ENCODE results near the gene PIK3CG. TPM values are rescaled to one million over a fixed set of nuclear protein-coding genes. Genes with fewer than 3 reads are reported as not detected.

Gene PIK3CG
- total RNA-seq, 6 donors from 2014 or later, result 7.1 to 21.9 (median 10.1) TPM

DNA sequence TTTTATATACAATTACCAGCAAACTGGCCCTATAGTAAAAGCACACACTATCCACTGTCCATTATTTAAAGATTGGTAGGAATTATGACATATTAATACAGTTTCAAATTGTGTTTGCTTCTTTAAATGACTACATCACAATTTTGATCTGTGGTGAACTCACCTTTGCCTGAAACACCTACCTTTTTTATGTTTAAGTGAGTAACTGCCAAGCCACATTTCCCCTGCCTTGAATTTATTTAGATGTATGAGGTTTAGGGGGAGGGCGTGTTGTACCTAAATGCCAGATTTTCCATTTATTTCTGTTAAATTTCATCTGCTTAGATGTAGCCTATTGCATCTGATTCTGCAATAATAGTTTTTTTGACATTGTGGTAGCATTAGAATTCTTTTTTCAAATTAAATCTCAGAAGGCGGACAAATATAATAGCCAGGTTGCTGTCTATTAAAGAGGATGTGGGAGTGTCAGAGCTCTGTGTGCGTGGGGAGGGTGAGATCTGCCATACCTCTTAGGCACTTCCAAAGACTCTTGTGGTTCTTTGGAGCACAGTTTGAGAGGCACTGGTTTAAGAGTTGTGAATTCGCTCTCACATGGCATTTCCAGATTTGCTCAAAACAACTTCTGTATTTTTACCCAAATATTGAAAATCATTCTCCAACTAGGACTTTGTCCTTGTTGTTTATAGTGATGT, 13.8 kb downstream of the PIK3CG start:
- Histone ChIP-seq H3K4me1 (no peaks in the 10 kb centered on the region), H3K9me3 (no peaks in the 10 kb centered on the region), H3K27ac (no peak overlapping the region), H3K36me3 (peaks cover 0 to 3% (median 0%) of the 10 kb centered on the region in 4 donors), H3K27me3 (no peaks in the 10 kb centered on the region), H3K4me3 (no peak overlapping the region)
- 87 to 93% methylated on average over 4 of the region's 4 CpGs for WGBS, 2 donors
- ATAC-seq (ENCODE audit: low FRiP score in 2 of 2) (no peak), DNase-seq (no peak)
- TF ChIP-seq EP300 (IDR thresholded peaks at IDR 0.05) (no peak), POLR2AphosphoS5 (IDR thresholded peaks at IDR 0.05) (no peak)

DNA sequence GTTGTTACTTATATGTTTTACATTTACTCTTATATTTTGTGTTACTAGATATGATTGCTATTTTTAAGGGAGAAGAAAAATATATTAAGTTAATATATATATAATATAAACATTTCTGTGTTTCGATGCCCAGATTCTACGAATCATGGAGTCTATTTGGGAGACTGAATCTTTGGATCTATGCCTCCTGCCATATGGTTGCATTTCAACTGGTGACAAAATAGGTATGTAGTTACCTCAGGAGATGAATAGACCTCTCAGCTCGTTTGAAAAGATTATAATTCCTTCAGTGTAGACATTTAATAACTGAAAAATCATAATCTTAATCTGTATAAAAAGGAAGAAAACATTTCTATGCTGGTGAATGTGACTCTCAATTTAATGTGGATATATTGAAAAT, 16.9 kb downstream of the PIK3CG start:
- DNase-seq (no peak), ATAC-seq (ENCODE audit: low FRiP score in 2 of 2) (no peak)
- TF ChIP-seq EP300 (IDR thresholded peaks at IDR 0.05), result no peak
- no peaks in the 10 kb centered on the region for H3K9me3 ChIP-seq
- H3K36me3 ChIP-seq, result peaks cover 0 to 6% (median 2%) of the 10 kb centered on the region in 4 donors
- H3K4me1 ChIP-seq, result no peaks in the 10 kb centered on the region
- no peak overlapping the region for H3K27ac ChIP-seq
- no peaks in the 10 kb centered on the region for H3K27me3 ChIP-seq
- H3K4me3 ChIP-seq, result no peak overlapping the region
- 76 to 85% methylated on average over 3 of the region's 3 CpGs for WGBS, 2 donors

DNA sequence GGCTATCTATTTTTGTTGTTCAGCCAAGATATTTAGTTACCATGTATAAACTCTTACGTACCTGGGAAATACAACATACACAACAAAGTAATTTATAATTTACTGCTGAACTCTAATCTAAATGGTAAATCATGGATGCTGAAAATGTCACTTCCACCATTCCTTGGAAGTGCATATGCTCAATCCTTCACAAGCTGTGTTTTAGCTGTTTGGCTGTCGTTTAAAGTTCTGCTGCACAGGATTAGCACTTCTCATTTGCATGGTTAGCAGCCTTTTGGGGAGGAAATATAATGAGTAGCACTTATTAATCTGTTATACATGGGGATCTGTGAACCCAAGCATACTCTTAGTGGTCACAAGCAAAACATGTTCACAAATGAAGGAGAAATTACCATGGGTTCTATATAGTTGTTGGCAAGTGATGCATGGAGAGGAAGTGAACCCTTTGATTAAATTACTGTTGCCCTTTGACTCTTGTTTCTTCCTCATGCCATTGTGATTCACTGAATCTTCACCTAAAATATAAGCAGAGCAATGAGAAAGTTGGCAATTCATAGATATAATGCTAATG, 18.5 kb downstream of the PIK3CG start:
- no peaks in the 10 kb centered on the region for H3K27me3 ChIP-seq
- WGBS, 2 donors, result 79 to 90% methylated on average over 2 of the region's 2 CpGs
- H3K36me3 ChIP-seq, result peaks cover 0 to 6% (median 2%) of the 10 kb centered on the region in 4 donors
- no peak overlapping the region for H3K27ac ChIP-seq
- DNase-seq (no peak), ATAC-seq (ENCODE audit: low FRiP score in 2 of 2) (no peak)
- no peak overlapping the region for H3K4me3 ChIP-seq
- H3K4me1 ChIP-seq, result no peaks in the 10 kb centered on the region
- H3K9me3 ChIP-seq, result no peaks in the 10 kb centered on the region
- no peak for TF ChIP-seq POLR2AphosphoS5 (IDR thresholded peaks at IDR 0.05)
- TF ChIP-seq EP300 (IDR thresholded peaks at IDR 0.05), result no peak
- no peak for TF ChIP-seq POLR2A (IDR thresholded peaks at IDR 0.05)
- TF ChIP-seq, protein P1, sequence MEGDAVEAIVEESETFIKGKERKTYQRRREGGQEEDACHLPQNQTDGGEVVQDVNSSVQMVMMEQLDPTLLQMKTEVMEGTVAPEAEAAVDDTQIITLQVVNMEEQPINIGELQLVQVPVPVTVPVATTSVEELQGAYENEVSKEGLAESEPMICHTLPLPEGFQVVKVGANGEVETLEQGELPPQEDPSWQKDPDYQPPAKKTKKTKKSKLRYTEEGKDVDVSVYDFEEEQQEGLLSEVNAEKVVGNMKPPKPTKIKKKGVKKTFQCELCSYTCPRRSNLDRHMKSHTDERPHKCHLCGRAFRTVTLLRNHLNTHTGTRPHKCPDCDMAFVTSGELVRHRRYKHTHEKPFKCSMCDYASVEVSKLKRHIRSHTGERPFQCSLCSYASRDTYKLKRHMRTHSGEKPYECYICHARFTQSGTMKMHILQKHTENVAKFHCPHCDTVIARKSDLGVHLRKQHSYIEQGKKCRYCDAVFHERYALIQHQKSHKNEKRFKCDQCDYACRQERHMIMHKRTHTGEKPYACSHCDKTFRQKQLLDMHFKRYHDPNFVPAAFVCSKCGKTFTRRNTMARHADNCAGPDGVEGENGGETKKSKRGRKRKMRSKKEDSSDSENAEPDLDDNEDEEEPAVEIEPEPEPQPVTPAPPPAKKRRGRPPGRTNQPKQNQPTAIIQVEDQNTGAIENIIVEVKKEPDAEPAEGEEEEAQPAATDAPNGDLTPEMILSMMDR (IDR thresholded peaks at IDR 0.05), result no peak

GRCh38 chr7:106885652-106886051, 20.6 kb downstream of the PIK3CG start:
- Histone ChIP-seq H3K4me1 (no peaks in the 10 kb centered on the region), H3K27ac (no peak overlapping the region), H3K4me3 (no peak overlapping the region), H3K9me3 (no peaks in the 10 kb centered on the region), H3K27me3 (no peaks in the 10 kb centered on the region), H3K36me3 (peaks cover 0 to 6% (median 2%) of the 10 kb centered on the region in 4 donors)
- DNase-seq (no peak), ATAC-seq (ENCODE audit: low FRiP score in 2 of 2) (no peak)
- TF ChIP-seq, protein P1 (IDR thresholded peaks at IDR 0.05), result no peak
- TF ChIP-seq EP300 (IDR thresholded peaks at IDR 0.05) (no peak), POLR2AphosphoS5 (IDR thresholded peaks at IDR 0.05) (no peak), POLR2A (IDR thresholded peaks at IDR 0.05) (no peak)
- WGBS, 2 donors, result 91 to 94% methylated on average over 4 of the region's 4 CpGs

DNA sequence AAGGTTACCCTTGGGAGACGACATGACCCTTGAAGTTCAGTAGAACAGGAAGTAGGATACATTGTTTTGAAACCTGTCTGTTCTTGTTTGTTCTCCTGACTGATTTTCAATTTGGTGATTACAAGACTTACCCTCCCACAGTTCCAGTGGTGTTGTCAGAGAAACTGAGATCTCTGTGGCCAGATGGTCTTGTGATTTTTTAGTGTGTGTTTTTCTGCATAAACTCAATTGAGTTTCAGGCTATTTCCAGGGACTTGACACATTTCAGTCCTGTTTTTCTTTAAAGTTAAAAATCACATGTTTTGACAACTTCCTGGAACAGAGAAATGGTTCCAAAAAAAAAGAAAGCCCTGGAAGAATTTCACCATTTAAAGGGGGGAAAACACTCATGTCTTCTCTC, 22.3 kb downstream of the PIK3CG start:
- TF ChIP-seq EP300 (IDR thresholded peaks at IDR 0.05), result no peak
- no peak for TF ChIP-seq POLR2AphosphoS5 (IDR thresholded peaks at IDR 0.05)
- H3K27me3 ChIP-seq, result no peaks in the 10 kb centered on the region

GRCh38 chr7:106888204-106888603, 23.1 kb downstream of the PIK3CG start:
- Histone ChIP-seq H3K4me1 (no peaks in the 10 kb centered on the region), H3K36me3 (peaks cover 0 to 6% (median 2%) of the 10 kb centered on the region in 4 donors), H3K4me3 (no peak overlapping the region), H3K9me3 (no peaks in the 10 kb centered on the region), H3K27ac (no peak overlapping the region), H3K27me3 (no peaks in the 10 kb centered on the region)
- TF ChIP-seq EP300 (IDR thresholded peaks at IDR 0.05) (no peak), POLR2AphosphoS5 (IDR thresholded peaks at IDR 0.05) (no peak), POLR2A (IDR thresholded peaks at IDR 0.05) (no peak)
- TF ChIP-seq, protein P1 (IDR thresholded peaks at IDR 0.05), result no peak
- DNase-seq, result no peak
- WGBS, 2 donors, result 90 to 93% methylated on average over 5 of the region's 5 CpGs
- no peak for ATAC-seq (ENCODE audit: low FRiP score in 2 of 2)

More for the DNA sequence above, 22.3 kb downstream of the PIK3CG start:
- Histone ChIP-seq H3K4me1 (no peaks in the 10 kb centered on the region), H3K36me3 (peaks cover 0 to 6% (median 2%) of the 10 kb centered on the region in 4 donors), H3K27ac (no peak overlapping the region), H3K4me3 (no peak overlapping the region), H3K9me3 (no peaks in the 10 kb centered on the region)
- no peak for ATAC-seq (ENCODE audit: low FRiP score in 2 of 2)
- no peak for DNase-seq
- 11 to 42% methylated on average over 1 of the region's 1 CpG for WGBS, 2 donors

Measured in upper lobe of left lung (tissue), 6 donors.